ENCODE results near the gene RPF1.

GRCh38 chr1:84524590-84524989 lies 45.5 kb downstream of the RPF1 start:
- no peak for TF ChIP-seq SMC3 (conservative IDR thresholded peaks at IDR 0.05; ENCODE audit: poor library complexity)
- no peak for TF ChIP-seq CTCF (IDR thresholded peaks at IDR 0.05; ENCODE audit: poor library complexity, severe bottlenecking)
- TF ChIP-seq RAD21 (conservative IDR thresholded peaks at IDR 0.05): no peak
- TF ChIP-seq REST (IDR thresholded peaks at IDR 0.05; ENCODE audit: borderline replicate concordance): no peak
- no peak for TF ChIP-seq EP300 (conservative IDR thresholded peaks at IDR 0.05; ENCODE audit: poor library complexity, severe bottlenecking)
- TF ChIP-seq POLR2AphosphoS5 (IDR thresholded peaks at IDR 0.05): no peak
- no peak for TF ChIP-seq EZH2 (IDR thresholded peaks at IDR 0.05; ENCODE audit: borderline replicate concordance, insufficient read depth, low read length, poor library complexity, severe bottlenecking)
- no peak for TF ChIP-seq MXI1 (conservative IDR thresholded peaks at IDR 0.05; ENCODE audit: poor library complexity, severe bottlenecking)
- no peak for TF ChIP-seq TAF1 (IDR thresholded peaks at IDR 0.05; ENCODE audit: low read depth)

Measured in neural cell (in vitro differentiated cells).